Measurements from ENCODE around the gene GCLM. TPM values are rescaled to one million over a fixed set of nuclear protein-coding genes. Genes with fewer than 3 reads are reported as not detected.

Gene GCLM
- total RNA-seq, 1 donor from 2014 or later = 8.1 TPM

DNA sequence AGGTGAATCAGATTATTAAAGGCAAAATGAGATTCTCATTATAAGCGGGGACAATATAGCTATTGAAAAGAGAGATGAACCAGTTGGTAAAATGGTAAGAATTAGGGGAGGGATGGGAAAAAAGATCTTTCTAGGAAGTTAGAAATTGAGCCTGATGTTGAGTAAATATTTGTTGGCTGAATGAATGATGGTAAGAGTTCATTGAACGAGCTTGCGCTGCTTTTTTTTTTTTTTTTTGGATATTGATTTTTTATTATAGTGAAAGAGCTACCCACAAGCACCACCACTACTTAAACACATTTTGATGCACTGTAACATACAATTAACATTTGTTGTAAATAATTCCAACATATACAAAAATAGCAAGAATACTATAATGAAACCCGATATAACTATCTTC lies 1.1 kb upstream of the GCLM start:
- H3K27ac ChIP-seq = peak overlapping the region; percentile 80
- H3K36me3 ChIP-seq = no peaks in the 10 kb centered on the region
- peaks cover 14% of the 10 kb centered on the region for H3K4me1 ChIP-seq
- DNase-seq (ENCODE audit: extremely low spot score in 2 of 2) = no peak
- intact Hi-C loops (cut with DNase I) = no loop called here
- H3K9me3 ChIP-seq = no peaks in the 10 kb centered on the region
- H3K27me3 ChIP-seq = no peaks in the 10 kb centered on the region
- H3K4me3 ChIP-seq = no peak overlapping the region
- TF ChIP-seq POLR2A (IDR thresholded peaks at IDR 0.05) = no peak
- TF ChIP-seq, protein P1, sequence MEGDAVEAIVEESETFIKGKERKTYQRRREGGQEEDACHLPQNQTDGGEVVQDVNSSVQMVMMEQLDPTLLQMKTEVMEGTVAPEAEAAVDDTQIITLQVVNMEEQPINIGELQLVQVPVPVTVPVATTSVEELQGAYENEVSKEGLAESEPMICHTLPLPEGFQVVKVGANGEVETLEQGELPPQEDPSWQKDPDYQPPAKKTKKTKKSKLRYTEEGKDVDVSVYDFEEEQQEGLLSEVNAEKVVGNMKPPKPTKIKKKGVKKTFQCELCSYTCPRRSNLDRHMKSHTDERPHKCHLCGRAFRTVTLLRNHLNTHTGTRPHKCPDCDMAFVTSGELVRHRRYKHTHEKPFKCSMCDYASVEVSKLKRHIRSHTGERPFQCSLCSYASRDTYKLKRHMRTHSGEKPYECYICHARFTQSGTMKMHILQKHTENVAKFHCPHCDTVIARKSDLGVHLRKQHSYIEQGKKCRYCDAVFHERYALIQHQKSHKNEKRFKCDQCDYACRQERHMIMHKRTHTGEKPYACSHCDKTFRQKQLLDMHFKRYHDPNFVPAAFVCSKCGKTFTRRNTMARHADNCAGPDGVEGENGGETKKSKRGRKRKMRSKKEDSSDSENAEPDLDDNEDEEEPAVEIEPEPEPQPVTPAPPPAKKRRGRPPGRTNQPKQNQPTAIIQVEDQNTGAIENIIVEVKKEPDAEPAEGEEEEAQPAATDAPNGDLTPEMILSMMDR (IDR thresholded peaks at IDR 0.05) = no peak
- no peak for TF ChIP-seq POLR2AphosphoS5 (IDR thresholded peaks at IDR 0.05; ENCODE audit: insufficient read depth in 1 of 2, low read depth in 1 of 2)

DNA sequence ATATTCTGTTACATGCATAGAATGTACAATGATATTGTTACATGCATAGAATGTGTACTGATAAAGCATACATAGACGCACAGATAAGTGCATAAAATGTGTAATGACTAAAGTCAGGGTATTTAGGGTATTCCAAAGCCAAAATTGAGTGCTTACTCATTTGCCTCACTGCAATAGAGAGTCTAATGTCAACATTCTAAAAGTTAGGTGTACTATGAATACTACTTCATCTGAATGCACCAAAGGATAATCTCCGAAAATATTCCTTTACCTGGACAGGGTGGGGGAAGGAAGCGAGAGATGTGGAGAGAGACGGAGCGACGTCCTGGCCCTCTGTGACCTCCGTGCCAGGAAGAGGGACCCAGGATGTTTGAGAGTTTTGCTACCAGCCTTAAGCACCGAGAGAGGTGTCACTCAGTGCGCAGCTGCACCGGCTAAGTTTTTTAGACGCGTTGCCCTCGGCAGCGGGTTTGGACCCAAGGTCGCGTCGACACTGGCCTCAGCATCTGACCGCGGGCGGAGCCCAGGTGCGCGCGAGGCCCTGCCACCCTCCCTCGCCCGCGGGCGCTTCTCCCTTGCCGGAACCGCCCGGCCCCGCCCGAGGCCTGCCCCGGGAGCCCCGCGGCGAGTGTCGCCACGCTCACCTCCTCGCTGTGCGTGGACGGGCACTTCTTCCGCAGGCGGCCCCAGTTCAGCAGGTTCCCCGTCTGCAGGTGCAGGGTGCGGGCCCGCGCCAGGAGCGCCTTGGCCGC lies 660 bp downstream of the GCLM start:
- no peak for DNase-seq (ENCODE audit: extremely low spot score in 2 of 2)
- intact Hi-C loops (cut with DNase I) = no loop called here

DNA sequence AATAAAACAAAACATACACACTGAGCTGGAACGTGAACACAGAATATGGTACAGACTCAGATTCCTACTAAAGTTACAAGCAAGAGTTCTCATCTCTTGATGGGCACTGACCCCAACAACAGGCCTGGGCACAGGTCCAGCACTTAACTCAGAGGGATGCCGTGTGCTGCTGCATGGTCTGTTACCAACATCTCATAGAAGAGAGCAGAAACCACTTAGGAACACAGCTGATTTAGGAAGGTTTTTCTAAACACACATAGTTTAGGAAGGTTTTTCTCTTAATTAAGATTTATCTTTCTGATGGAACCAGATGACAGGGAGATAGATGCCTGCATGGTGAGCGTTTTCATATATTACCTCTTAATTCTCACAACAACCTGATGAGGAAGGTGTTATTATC lies 1.5 kb downstream of the GCLM start:
- H3K27me3 ChIP-seq = no peaks in the 10 kb centered on the region
- no peak for TF ChIP-seq POLR2AphosphoS5 (IDR thresholded peaks at IDR 0.05; ENCODE audit: insufficient read depth in 1 of 2, low read depth in 1 of 2)
- TF ChIP-seq, protein P1 (IDR thresholded peaks at IDR 0.05) = no peak
- no peak for TF ChIP-seq POLR2A (IDR thresholded peaks at IDR 0.05)
- H3K36me3 ChIP-seq = no peaks in the 10 kb centered on the region
- no peak for DNase-seq (ENCODE audit: extremely low spot score in 2 of 2)
- H3K27ac ChIP-seq = no peak overlapping the region
- H3K4me3 ChIP-seq = peak overlapping the region in 1 of 2 donors; percentile 88
- intact Hi-C loops (cut with DNase I) = no loop called here
- peaks cover 20% of the 10 kb centered on the region for H3K4me1 ChIP-seq
- H3K9me3 ChIP-seq = no peaks in the 10 kb centered on the region

More for the DNA sequence above, 660 bp downstream of the GCLM start:
- Histone ChIP-seq H3K36me3 (no peaks in the 10 kb centered on the region), H3K9me3 (no peaks in the 10 kb centered on the region), H3K4me1 (peaks cover 20% of the 10 kb centered on the region), H3K27ac (peak overlapping the region; percentile 80), H3K4me3 (peak overlapping the region; percentile 88 to 96), H3K27me3 (no peaks in the 10 kb centered on the region)
- no peak for TF ChIP-seq POLR2A (IDR thresholded peaks at IDR 0.05)
- no peak for TF ChIP-seq POLR2AphosphoS5 (IDR thresholded peaks at IDR 0.05; ENCODE audit: insufficient read depth in 1 of 2, low read depth in 1 of 2)
- TF ChIP-seq, protein P1 (IDR thresholded peaks at IDR 0.05) = no peak

DNA sequence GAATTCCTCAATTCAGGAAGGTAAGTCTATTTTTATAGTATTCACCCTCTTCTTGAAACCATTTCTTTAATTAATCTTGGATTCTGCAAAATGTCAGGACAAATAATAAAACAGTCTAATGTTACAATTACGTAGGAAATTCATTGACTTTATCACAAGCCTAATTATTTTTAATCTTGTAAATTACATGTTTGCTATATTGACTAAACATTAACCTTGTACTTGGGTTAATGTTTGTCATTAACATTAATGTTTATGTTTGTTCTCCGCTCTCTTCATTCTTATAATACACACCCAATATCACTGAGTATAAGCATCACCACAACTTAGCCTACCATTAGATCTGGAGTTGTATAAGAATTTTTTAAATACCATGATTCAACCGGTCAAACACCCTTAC lies 2.8 kb downstream of the GCLM start:
- Histone ChIP-seq H3K27ac (no peak overlapping the region), H3K27me3 (no peaks in the 10 kb centered on the region), H3K9me3 (no peaks in the 10 kb centered on the region), H3K4me3 (no peak overlapping the region), H3K4me1 (peaks cover 20% of the 10 kb centered on the region), H3K36me3 (no peaks in the 10 kb centered on the region)
- no peak for DNase-seq (ENCODE audit: extremely low spot score in 2 of 2)
- TF ChIP-seq POLR2A (IDR thresholded peaks at IDR 0.05) (no peak), POLR2AphosphoS5 (IDR thresholded peaks at IDR 0.05; ENCODE audit: insufficient read depth in 1 of 2, low read depth in 1 of 2) (no peak)
- TF ChIP-seq, protein P1 (IDR thresholded peaks at IDR 0.05) = no peak
- intact Hi-C loops (cut with DNase I) = no loop called here

DNA sequence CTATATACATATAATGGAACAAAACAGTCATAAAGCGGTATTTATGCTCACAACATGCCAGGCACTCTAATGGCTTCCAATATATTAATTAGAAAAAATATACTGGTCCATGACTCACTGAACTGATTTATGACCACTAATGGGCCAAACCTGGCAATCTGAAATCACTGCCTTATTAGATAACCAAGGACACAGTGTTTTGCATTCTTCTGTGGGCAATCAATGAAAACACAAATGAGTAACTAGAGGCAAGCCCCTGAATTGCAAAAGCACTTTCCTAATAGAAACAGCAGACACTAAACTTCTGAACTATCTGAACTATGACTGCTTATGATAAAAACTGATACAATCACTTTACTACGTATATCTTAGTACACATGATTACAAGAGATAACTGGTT lies 3.5 kb downstream of the GCLM start:
- TF ChIP-seq POLR2A (IDR thresholded peaks at IDR 0.05) (no peak), POLR2AphosphoS5 (IDR thresholded peaks at IDR 0.05; ENCODE audit: insufficient read depth in 1 of 2, low read depth in 1 of 2) (no peak)
- TF ChIP-seq, protein P1 (IDR thresholded peaks at IDR 0.05) = no peak
- no peak overlapping the region for H3K4me3 ChIP-seq
- H3K27ac ChIP-seq = no peak overlapping the region
- H3K9me3 ChIP-seq = no peaks in the 10 kb centered on the region
- DNase-seq (ENCODE audit: extremely low spot score in 2 of 2) = no peak
- intact Hi-C loops (cut with DNase I) = no loop called here
- peaks cover 20% of the 10 kb centered on the region for H3K4me1 ChIP-seq
- H3K27me3 ChIP-seq = no peaks in the 10 kb centered on the region
- peaks cover 0 to 2% of the 10 kb centered on the region in 2 donors for H3K36me3 ChIP-seq

All from vagina (tissue), 2 donors.